Neural cell (in vitro differentiated cells): ENCODE data around the gene GDAP2. TPM values are rescaled to one million over a fixed set of nuclear protein-coding genes. Genes with fewer than 3 reads are reported as not detected.

Experiments used
- H2AFZ ChIP-seq: fragments of 200-600, 300-800 bp; sonication (generic), shearing (Covaris generic); 2 replicates; pipeline ENCODE4 v1.6.0; 2014; ENCODE audit warnings: low read depth, mild to moderate bottlenecking, antibody characterized with exemption, low read length, moderate library complexity
- H3F3A ChIP-seq: fragments of 200-600 bp; shearing (Covaris generic); 2 replicates; pipeline ENCODE4 v1.6.1; 2016; ENCODE audit warnings: mild to moderate bottlenecking, moderate library complexity, mixed read lengths, antibody characterized with exemption, low read length; ENCODE audit not compliant: insufficient read depth, poor library complexity, severe bottlenecking
- H3K27ac ChIP-seq: fragments of 200-600, 300-800 bp; sonication (generic), shearing (Covaris generic); 2 replicates; pipeline ENCODE4 v1.5.1; 2014; ENCODE audit warnings: mild to moderate bottlenecking, low read length, moderate library complexity
- H3K27me3 ChIP-seq: fragments of 300-800, 200-600 bp; sonication (generic), shearing (Covaris generic); 2 replicates; pipeline ENCODE4 v1.6.0; 2014; ENCODE audit warnings: mild to moderate bottlenecking, low read depth, low read length, moderate library complexity; ENCODE audit not compliant: insufficient read depth
- H3K36me3 ChIP-seq: fragments of 300-800, 200-600 bp; sonication (generic), shearing (Covaris generic); 2 replicates; pipeline ENCODE4 v1.5.1; 2014; ENCODE audit warnings: mild to moderate bottlenecking, antibody characterized with exemption, low read length, moderate library complexity; ENCODE audit not compliant: insufficient read depth
- H3K4me2 ChIP-seq: fragments of 300-800, 200-600 bp; sonication (generic), shearing (Covaris generic); 2 replicates; pipeline ENCODE4 v1.6.0; 2014; ENCODE audit warnings: mild to moderate bottlenecking, low read length
- H3K4me3 ChIP-seq: fragments of 300-800, 200-600 bp; sonication (generic), shearing (Covaris generic); 2 replicates; pipeline ENCODE4 v1.5.1; 2014; ENCODE audit warnings: mild to moderate bottlenecking, low read length, moderate library complexity
- H3K79me2 ChIP-seq: fragments of 200-600 bp; shearing (Covaris generic); replicated peaks from 2 replicates; pipeline ENCODE4 v1.6.0; 2014; ENCODE audit warnings: mild to moderate bottlenecking, low read length, moderate library complexity; ENCODE audit not compliant: insufficient read depth
- H3K9ac ChIP-seq: fragments of 300-800, 200-600 bp; sonication (generic), shearing (Covaris generic); 2 replicates; pipeline ENCODE4 v1.6.1; 2016; ENCODE audit warnings: mild to moderate bottlenecking, low read length, mixed read lengths
- H3K9me2 ChIP-seq: fragments of 200-600 bp; shearing (Covaris generic); 2 replicates; pipeline ENCODE4 v1.6.1; 2016; ENCODE audit warnings: mild to moderate bottlenecking, low read length, mixed read lengths; ENCODE audit not compliant: insufficient read depth
- H3K9me3 ChIP-seq: fragments of 200-600, 300-800 bp; sonication (generic), shearing (Covaris generic); 2 replicates; pipeline ENCODE4 v1.6.1; 2016; ENCODE audit warnings: mild to moderate bottlenecking, mixed run types, low read length, moderate library complexity, mixed read lengths
- H4K20me1 ChIP-seq: fragments of 200-600 bp; shearing (Covaris generic); 2 replicates; pipeline ENCODE4 v1.6.1; 2016; ENCODE audit warnings: mild to moderate bottlenecking, mixed run types; ENCODE audit not compliant: insufficient read depth
- EP300 ChIP-seq: fragments of 450-650 bp; conservative IDR thresholded peaks from 2 replicates; pipeline ENCODE4 v1.6.1; 2014; ENCODE audit warnings: antibody characterized with exemption, mild to moderate bottlenecking, moderate library complexity; ENCODE audit not compliant: poor library complexity, severe bottlenecking
- EZH2 ChIP-seq: fragments of 200-600, 300-800 bp; shearing (Covaris generic), sonication (generic); IDR thresholded peaks from 2 replicates; pipeline ENCODE4 v1.6.1; 2014; ENCODE audit warnings: antibody characterized with exemption, low read length, borderline replicate concordance, mild to moderate bottlenecking; ENCODE audit not compliant: insufficient read depth, poor library complexity, severe bottlenecking
- MXI1 ChIP-seq: fragments of 450-650 bp; conservative IDR thresholded peaks from 2 replicates; pipeline ENCODE4 v1.6.1; 2014; ENCODE audit warnings: antibody characterized with exemption, mild to moderate bottlenecking; ENCODE audit not compliant: poor library complexity, severe bottlenecking
- POLR2AphosphoS5 ChIP-seq: IDR thresholded peaks from 2 replicates; pipeline ENCODE4 v1.6.1; 2012
- RAD21 ChIP-seq: fragments of 450-650 bp; conservative IDR thresholded peaks from 2 replicates; pipeline ENCODE4 v1.6.1; 2014; ENCODE audit warnings: antibody characterized with exemption, mild to moderate bottlenecking, moderate library complexity
- SMC3 ChIP-seq: fragments of 450-650 bp; conservative IDR thresholded peaks from 2 replicates; pipeline ENCODE4 v1.6.1; 2014; ENCODE audit warnings: antibody characterized with exemption, mild to moderate bottlenecking, moderate library complexity; ENCODE audit not compliant: poor library complexity
- TAF1 ChIP-seq: IDR thresholded peaks from 2 replicates; pipeline ENCODE4 v1.6.1; 2012; ENCODE audit warnings: low read depth
- polyA plus RNA-seq: library from polyadenylated mRNA; depleted of rRNA; stranded (reverse); fragments of >200 nt; gene quantifications from 2 replicates; pipeline ENCODE4 v1.2.3, GENCODE V29; 2014
- TF ChIP-seq, protein P1 (sequence below): fragments of 450-650 bp; IDR thresholded peaks from 2 replicates; pipeline ENCODE4 v1.5.1; 2014; ENCODE audit warnings: antibody characterized with exemption, mild to moderate bottlenecking, moderate library complexity; ENCODE audit not compliant: poor library complexity, severe bottlenecking
- TF ChIP-seq, protein P2 (sequence below): IDR thresholded peaks from 2 replicates; pipeline ENCODE4 v1.6.1; 2012; ENCODE audit warnings: borderline replicate concordance

The GDAP2 gene
- polyA plus RNA-seq, 1 donor from 2014 or later: 6.8 TPM

DNA sequence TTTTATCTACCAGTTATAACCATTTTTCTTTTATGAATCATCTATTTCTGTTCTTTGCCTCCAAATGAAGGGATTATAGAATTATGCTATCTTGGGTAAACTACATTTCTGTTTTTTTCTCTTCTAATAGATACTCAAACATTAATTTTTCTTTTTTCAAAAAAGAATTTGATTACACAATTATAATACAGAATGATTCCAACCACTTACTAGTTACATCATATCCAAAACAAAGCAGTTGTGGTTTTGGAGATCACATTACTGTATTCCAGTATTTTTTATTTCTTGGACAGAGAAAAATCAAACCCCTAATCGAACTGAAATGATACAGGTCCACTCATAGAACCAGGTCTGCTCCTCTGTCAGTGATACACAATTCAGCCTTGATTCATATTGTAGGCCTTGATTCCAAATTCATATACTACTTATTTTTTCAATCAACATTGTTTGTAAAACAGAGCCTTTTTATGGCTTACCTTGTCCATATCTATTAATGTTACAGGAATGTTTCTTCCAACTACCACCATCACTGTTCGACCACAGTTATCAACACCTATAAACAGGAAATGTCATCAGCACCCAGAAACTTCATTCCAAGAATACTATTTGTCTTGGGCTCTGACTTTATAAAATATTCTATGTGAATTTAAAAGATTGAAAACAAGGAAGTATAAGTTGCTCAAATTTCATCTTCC is 43.2 kb downstream of the GDAP2 start:
- Histone ChIP-seq H3K27me3 (no peaks in the 10 kb centered on the region), H3K36me3 (peaks cover 10% of the 10 kb centered on the region), H2AFZ (no peak overlapping the region), H3K9me3 (no peaks in the 10 kb centered on the region), H3K9ac (no peak overlapping the region), H3K79me2 (no peaks in the 10 kb centered on the region), H3K9me2 (no peaks in the 10 kb centered on the region), H3K4me3 (no peak overlapping the region), H3K27ac (no peak overlapping the region), H3F3A (no peaks in the 10 kb centered on the region), H4K20me1 (no peaks in the 10 kb centered on the region), H3K4me2 (no peak overlapping the region)
- TF ChIP-seq SMC3 (no peak), RAD21 (no peak), EZH2 (no peak), EP300 (no peak), MXI1 (no peak), POLR2AphosphoS5 (no peak), TAF1 (no peak)
- TF ChIP-seq, protein P1, sequence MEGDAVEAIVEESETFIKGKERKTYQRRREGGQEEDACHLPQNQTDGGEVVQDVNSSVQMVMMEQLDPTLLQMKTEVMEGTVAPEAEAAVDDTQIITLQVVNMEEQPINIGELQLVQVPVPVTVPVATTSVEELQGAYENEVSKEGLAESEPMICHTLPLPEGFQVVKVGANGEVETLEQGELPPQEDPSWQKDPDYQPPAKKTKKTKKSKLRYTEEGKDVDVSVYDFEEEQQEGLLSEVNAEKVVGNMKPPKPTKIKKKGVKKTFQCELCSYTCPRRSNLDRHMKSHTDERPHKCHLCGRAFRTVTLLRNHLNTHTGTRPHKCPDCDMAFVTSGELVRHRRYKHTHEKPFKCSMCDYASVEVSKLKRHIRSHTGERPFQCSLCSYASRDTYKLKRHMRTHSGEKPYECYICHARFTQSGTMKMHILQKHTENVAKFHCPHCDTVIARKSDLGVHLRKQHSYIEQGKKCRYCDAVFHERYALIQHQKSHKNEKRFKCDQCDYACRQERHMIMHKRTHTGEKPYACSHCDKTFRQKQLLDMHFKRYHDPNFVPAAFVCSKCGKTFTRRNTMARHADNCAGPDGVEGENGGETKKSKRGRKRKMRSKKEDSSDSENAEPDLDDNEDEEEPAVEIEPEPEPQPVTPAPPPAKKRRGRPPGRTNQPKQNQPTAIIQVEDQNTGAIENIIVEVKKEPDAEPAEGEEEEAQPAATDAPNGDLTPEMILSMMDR: no peak
- TF ChIP-seq, protein P2, sequence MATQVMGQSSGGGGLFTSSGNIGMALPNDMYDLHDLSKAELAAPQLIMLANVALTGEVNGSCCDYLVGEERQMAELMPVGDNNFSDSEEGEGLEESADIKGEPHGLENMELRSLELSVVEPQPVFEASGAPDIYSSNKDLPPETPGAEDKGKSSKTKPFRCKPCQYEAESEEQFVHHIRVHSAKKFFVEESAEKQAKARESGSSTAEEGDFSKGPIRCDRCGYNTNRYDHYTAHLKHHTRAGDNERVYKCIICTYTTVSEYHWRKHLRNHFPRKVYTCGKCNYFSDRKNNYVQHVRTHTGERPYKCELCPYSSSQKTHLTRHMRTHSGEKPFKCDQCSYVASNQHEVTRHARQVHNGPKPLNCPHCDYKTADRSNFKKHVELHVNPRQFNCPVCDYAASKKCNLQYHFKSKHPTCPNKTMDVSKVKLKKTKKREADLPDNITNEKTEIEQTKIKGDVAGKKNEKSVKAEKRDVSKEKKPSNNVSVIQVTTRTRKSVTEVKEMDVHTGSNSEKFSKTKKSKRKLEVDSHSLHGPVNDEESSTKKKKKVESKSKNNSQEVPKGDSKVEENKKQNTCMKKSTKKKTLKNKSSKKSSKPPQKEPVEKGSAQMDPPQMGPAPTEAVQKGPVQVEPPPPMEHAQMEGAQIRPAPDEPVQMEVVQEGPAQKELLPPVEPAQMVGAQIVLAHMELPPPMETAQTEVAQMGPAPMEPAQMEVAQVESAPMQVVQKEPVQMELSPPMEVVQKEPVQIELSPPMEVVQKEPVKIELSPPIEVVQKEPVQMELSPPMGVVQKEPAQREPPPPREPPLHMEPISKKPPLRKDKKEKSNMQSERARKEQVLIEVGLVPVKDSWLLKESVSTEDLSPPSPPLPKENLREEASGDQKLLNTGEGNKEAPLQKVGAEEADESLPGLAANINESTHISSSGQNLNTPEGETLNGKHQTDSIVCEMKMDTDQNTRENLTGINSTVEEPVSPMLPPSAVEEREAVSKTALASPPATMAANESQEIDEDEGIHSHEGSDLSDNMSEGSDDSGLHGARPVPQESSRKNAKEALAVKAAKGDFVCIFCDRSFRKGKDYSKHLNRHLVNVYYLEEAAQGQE: no peak

DNA sequence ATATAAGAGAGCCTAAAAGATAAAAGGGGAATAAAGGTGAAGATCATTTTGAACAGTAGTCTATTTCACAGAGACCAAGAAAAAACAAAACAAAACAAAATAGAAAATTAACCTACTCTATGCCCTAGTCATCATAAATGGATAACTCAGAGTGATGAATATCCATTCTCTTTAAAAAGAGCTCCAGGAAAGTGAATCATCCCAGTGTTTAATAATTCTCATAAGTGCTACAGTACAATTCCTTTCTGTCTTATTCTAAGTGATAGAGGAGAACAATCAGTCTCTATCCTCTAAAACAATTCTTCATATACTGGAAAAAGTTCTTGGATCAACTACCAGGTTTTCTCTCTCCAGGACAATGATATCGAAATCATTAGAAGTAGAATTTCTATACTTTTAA is 45.8 kb downstream of the GDAP2 start:
- no peak overlapping the region for H3K9ac ChIP-seq
- no peaks in the 10 kb centered on the region for H4K20me1 ChIP-seq
- H3K36me3 ChIP-seq: peaks cover 10% of the 10 kb centered on the region
- no peaks in the 10 kb centered on the region for H3K27me3 ChIP-seq
- no peaks in the 10 kb centered on the region for H3K79me2 ChIP-seq
- no peak overlapping the region for H3K4me3 ChIP-seq
- H3F3A ChIP-seq: no peaks in the 10 kb centered on the region
- H3K27ac ChIP-seq: no peak overlapping the region
- H3K9me2 ChIP-seq: no peaks in the 10 kb centered on the region
- no peak overlapping the region for H3K4me2 ChIP-seq
- H2AFZ ChIP-seq: no peak overlapping the region
- no peaks in the 10 kb centered on the region for H3K9me3 ChIP-seq
- no peak for TF ChIP-seq SMC3
- no peak for TF ChIP-seq EZH2
- no peak for TF ChIP-seq POLR2AphosphoS5
- TF ChIP-seq RAD21: no peak
- no peak for TF ChIP-seq MXI1
- TF ChIP-seq, protein P1: no peak
- TF ChIP-seq EP300: no peak
- TF ChIP-seq, protein P2: no peak
- no peak for TF ChIP-seq TAF1
